Type B pancreatic cell (in vitro differentiated cells): ENCODE results near the gene NLGN1. TPM values are rescaled to one million over a fixed set of nuclear protein-coding genes. Genes with fewer than 3 reads are reported as not detected.

ENCODE experiments used
- DNase-seq: peaks from one replicate; pipeline ENCODE4 v3.0.0; 2021; ENCODE audit warnings: mixed read lengths; ENCODE audit not compliant: unreplicated experiment; ENCODE audit errors: extremely low spot score
- H3K27ac Mint-ChIP-seq: 2 replicates; pipeline ENCODE4 v1.8.0; 2021; ENCODE audit warnings: mild to moderate bottlenecking, mixed read lengths
- H3K27me3 Mint-ChIP-seq: 2 replicates; pipeline ENCODE4 v1.8.0; 2021; ENCODE audit warnings: mixed read lengths
- H3K36me3 Mint-ChIP-seq: 2 replicates; pipeline ENCODE4 v1.8.0; 2021; ENCODE audit warnings: mixed read lengths
- H3K4me1 Mint-ChIP-seq: one replicate; pipeline ENCODE4 v1.8.0; 2021; ENCODE audit warnings: mixed read lengths; ENCODE audit not compliant: unreplicated experiment
- H3K4me3 Mint-ChIP-seq: 2 replicates; pipeline ENCODE4 v1.8.0; 2021; ENCODE audit warnings: mild to moderate bottlenecking, mixed read lengths
- H3K9me3 Mint-ChIP-seq: 2 replicates; pipeline ENCODE4 v1.8.0; 2021; ENCODE audit warnings: mixed read lengths
- CTCF ChIP-seq: fragments of 200-600 bp; sonication (generic); conservative IDR thresholded peaks from 2 replicates; pipeline ENCODE4 v1.5.0; 2021; ENCODE audit warnings: antibody characterized with exemption, mild to moderate bottlenecking
- total RNA-seq: library from RNA; stranded (reverse); gene quantifications from 2 replicates; pipeline ENCODE4 v1.2.1, GENCODE V29; 2021; ENCODE audit warnings: low replicate concordance

The NLGN1 gene
- total RNA-seq, 1 donor from 2014 or later = 12.6 TPM

DNA sequence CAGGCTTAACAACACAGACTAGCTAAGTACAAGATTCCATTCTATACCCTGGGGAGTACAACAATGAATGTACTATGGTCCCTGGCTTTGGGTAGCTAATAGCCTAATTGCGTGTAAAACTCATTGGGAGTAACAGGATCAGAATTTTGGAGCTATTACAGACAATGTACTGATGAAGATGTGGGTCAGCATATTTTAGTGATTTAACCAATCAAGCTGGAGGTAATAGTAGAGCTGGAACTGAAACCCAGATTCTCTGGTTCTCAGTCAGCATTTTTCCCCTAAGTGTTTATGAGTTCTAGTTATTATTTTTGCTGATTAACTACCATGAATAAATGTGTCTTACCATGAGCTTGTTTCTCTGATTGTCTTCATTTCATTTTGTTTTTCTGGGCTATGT lies 578.7 kb downstream of the NLGN1 start:
- no peak for TF ChIP-seq CTCF
- Mint-ChIP-seq H3K27me3 (no peaks in the 10 kb centered on the region), H3K36me3 (no peaks in the 10 kb centered on the region), H3K4me3 (no peak overlapping the region), H3K9me3 (no peaks in the 10 kb centered on the region), H3K27ac (no peak overlapping the region), H3K4me1 (peaks cover 7% of the 10 kb centered on the region)
- no peak for DNase-seq

DNA sequence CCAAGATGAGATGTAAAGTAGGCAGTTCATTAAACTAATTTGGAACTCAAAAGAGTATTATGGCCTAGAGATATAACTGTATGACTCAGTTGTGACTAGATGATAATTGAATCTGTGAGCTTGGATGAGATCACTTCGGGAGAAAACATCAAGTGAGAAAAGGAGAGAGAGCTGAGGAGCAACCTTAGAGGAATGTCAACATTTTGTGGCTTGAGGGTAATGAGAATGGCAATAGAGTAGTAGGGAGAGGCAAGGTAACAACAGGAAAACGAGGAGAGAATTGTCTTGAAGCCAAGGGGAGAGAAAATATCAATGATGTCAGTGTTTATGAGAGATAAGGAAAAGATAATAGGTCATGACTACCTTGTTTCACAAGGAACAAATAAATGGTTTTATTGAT lies 580.2 kb downstream of the NLGN1 start:
- H3K36me3 Mint-ChIP-seq = no peaks in the 10 kb centered on the region
- no peak overlapping the region for H3K4me3 Mint-ChIP-seq
- DNase-seq = no peak

GRCh38 chr3:173983343-173983742 lies 585.8 kb downstream of the NLGN1 start:
- Mint-ChIP-seq H3K9me3 (peaks cover 3% of the 10 kb centered on the region), H3K4me1 (no peaks in the 10 kb centered on the region), H3K36me3 (no peaks in the 10 kb centered on the region), H3K4me3 (no peak overlapping the region), H3K27ac (no peak overlapping the region), H3K27me3 (no peaks in the 10 kb centered on the region)
- DNase-seq = no peak
- TF ChIP-seq CTCF = no peak

More for the DNA sequence above, 580.2 kb downstream of the NLGN1 start:
- no peaks in the 10 kb centered on the region for H3K9me3 Mint-ChIP-seq
- peaks cover 7% of the 10 kb centered on the region for H3K4me1 Mint-ChIP-seq
- no peak for TF ChIP-seq CTCF
- H3K27me3 Mint-ChIP-seq = no peaks in the 10 kb centered on the region
- H3K27ac Mint-ChIP-seq = no peak overlapping the region

DNA sequence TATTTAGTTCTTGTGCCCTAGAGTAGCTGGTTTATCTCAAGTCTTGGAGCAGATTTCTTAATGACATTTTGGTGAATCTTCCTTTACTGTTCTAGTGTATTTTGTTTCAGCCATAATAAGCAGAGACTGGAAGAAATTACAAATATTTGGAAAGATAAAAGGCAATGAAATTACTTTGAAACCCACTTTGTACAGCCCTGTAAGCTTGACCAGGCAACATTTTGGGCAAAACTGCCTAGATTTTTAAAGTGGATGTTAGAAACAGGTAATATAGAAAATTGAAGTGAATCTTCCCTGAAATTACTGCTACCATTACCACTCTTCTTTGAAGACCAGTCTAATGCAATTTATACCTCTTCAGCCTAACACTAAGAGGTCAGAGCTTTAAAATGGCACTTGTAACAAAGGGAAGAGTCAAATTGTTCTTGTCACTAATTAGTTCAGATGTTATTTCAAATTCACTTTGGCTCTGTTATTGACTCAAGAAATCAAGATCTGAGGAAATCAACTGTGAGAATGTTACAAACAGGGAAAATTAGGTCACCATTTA lies 589.4 kb downstream of the NLGN1 start:
- H3K4me3 Mint-ChIP-seq = no peak overlapping the region
- no peaks in the 10 kb centered on the region for H3K27me3 Mint-ChIP-seq
- TF ChIP-seq CTCF = no peak
- no peak for DNase-seq
- H3K9me3 Mint-ChIP-seq = peaks cover 3% of the 10 kb centered on the region
- H3K4me1 Mint-ChIP-seq = no peaks in the 10 kb centered on the region
- no peaks in the 10 kb centered on the region for H3K36me3 Mint-ChIP-seq
- no peak overlapping the region for H3K27ac Mint-ChIP-seq

DNA sequence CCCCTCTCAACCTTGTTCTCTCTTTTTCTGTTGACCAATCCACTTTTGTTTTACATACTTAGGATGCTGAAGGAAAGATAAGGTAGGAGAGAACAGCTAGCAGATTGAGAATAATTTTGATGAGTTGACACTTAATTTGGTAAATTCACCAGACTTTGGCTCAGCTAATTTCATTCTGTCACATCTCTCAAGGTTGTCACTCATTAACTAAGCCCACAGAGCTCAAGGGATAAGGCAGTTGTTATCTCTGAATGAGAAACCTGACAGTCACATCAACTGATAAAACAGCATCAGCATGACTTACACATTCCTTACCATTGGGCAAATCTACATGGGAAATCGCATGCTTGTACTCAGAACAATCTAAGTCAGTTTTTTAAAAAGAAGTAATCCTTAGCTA lies 591.4 kb downstream of the NLGN1 start:
- H3K27me3 Mint-ChIP-seq = no peaks in the 10 kb centered on the region
- TF ChIP-seq CTCF = no peak
- H3K27ac Mint-ChIP-seq = no peak overlapping the region
- peaks cover 3% of the 10 kb centered on the region for H3K9me3 Mint-ChIP-seq
- no peak for DNase-seq
- peaks cover 7% of the 10 kb centered on the region for H3K4me1 Mint-ChIP-seq
- H3K36me3 Mint-ChIP-seq = no peaks in the 10 kb centered on the region
- no peak overlapping the region for H3K4me3 Mint-ChIP-seq

DNA sequence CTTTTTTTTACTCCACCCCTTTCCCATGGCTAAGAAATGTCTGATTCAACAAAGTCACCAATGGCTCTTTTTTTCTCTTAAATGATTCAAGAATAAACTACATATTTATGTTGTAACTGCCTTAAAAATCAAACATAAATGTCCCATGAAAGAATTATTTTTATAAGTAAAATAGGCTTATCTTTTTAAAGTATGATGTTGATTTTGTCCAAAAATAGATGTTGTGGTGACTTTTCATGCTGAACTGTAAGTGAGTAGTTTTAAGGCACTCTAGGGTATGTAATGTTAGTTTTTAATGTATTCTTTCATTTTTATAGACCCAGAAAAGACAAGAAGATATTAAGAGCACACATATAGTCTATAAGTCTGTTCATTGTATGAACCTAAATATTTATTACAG lies 594.9 kb downstream of the NLGN1 start:
- Mint-ChIP-seq H3K4me1 (peaks cover 11% of the 10 kb centered on the region), H3K36me3 (no peaks in the 10 kb centered on the region), H3K9me3 (no peaks in the 10 kb centered on the region), H3K27ac (no peak overlapping the region), H3K27me3 (no peaks in the 10 kb centered on the region), H3K4me3 (no peak overlapping the region)
- TF ChIP-seq CTCF = no peak
- DNase-seq = no peak
